CD4-positive, alpha-beta T cell treated with Interferon gamma for 1 hour (primary cell): ENCODE data around the gene CDH20.

Experiments used
- DNase-seq: peaks from one replicate; pipeline ENCODE4 v3.0.0-alpha.2; 2020

The CDH20 gene

DNA sequence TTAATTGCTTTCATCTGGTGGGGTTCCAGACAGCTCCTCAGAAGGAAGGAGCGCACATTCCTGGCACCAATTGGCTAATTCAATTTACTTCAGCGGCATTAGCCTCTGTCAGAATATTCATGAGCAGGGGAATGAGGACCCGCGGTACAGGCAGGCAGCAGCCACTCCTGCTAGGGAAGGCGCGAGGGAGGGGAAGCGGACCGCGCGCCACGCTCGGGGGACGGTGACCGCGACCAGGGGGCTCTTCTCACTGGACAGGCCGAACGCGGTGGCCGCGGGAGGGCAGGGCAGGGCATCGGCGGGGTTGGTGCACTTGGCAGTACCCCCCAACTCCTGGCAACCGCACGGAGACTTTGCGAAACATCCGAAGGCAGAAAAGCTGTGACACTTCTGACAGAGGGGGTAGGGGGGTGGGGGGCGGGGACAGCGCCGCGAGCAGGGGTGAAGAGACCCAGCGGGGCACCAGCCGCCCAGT, at the start of gene CDH20:
CDH20 (plus strand) TSS at position 160 of the 475 bp plus-strand sequence.
- no peak for DNase-seq

DNA sequence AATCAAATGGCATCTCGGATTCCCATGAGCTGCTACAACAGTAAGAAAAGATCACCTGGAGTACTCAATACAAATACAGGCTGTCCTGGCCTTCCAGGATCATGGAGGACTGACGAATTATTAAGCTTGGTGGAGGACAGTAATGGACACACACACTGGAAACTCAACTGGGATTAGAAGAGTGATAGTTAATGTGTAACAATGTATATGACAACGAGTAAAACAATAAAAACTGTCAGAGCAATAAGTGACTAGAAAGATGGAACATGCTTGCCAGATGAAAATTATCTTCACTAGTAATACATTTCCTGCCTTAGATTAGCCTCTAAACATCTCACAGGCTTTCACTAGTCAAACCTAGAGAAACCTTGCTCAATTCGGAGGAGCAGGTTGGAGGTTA, 49.2 kb upstream of the CDH20 start:
- DNase-seq, result no peak

DNA sequence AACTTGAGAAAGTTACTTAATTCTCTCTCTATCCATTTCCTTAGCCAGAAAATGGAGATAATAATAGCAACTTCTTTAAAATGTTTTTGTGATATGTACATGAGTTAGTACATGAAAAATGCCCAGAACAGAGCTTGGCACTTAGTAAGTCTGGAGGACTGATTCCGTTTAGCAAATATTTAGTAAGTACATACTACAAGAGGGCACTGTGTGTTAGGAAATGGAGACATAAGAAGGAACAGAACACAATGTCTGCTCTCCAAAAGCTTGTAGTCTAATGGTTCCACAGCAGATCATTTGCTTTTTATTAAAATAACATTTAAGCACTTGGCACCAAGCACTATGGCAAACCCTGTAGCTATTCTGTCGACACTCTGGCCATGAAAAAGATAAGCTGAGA, 47.5 kb upstream of the CDH20 start:
- no peak for DNase-seq

DNA sequence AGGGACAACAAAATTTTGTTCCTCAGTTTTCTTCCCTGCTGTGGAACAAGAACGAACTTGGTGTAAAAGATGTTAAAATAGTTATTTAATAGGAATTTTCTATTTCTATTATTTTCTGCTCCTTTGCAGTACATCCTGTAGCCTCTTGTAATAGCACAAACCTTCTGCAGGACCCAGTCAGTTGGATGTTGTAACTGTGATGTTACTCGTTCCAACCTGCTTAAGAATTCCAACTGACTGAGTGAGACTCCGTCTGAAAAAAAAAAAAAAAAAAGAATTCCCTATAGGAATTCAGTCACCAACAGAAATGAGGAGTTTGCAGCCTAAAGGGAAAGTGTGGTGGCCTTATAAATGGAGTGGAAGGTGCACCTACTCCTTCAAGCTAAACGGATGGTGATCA, 46.4 kb upstream of the CDH20 start:
- no peak for DNase-seq

DNA sequence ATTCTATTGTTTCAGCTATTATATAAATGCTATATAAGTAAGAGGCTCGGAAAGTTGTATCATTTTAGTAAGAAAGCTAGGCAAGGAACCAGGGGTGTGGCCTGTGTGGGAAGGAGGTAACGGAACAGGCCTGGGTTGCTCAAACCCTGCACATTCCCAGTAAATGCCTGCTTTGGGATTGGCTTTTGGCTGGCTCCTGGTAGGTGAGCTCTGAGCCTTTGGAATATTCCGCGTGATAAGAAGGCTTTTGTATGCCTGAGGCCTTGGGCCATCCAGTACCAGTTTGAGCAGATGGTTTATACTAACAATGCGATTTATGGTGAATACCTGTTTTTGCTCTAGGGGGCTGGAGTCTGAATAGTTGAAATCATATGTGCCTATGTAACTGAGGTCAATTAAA, 42.6 kb upstream of the CDH20 start:
- DNase-seq, result no peak

DNA sequence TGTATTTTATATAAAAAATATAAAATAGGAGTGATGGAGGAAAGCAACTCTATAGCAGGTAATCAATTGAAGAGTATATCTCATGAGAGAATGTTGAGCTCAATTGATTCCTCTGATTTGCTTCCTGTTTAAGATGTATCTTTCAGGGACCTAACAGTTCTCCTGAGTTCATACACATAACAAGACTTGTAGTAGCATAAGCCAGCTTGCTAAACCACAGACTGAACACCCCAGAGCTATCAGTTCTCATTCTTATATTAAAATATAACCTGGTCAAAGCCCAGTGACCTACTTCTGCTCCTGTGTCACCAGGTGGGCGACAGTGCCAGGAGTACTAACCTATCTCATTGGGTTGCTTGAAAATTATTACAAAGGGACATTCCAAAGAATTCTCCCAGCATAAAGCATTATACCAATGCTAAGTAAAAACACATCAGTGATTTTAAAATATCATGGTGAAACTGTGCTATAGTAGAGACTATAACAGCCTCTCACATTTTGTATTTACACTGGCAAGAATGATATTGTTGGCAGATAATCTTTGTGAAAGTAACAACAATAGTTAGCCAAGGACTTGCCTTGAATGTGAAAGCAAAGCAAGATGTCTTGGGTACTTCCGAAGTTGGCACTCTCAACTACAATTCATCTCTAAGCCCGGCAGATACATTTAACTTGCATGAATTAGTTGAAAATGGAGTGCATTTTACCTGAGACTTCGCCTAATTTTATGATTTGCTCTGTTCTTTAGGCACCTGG, 40.8 kb upstream of the CDH20 start:
- DNase-seq, result no peak

DNA sequence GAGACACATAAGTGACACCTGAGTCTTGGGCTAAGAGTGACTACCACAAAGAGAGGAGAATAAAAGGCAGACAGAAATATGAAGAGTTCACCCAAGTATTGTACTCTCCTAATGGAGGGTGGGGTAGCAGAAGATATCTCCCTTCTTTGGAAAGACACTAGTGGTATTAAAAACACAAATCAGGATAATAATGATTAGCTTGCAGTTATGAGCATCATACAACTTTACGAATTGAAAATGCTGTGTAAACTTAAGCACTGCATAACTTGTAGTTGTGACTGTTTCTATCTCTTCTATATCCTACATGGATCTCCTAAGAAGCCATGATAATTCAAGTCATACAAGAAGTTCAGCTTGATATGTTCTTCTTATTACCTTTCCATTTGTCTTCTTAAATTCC, 38.1 kb upstream of the CDH20 start:
- no peak for DNase-seq

DNA sequence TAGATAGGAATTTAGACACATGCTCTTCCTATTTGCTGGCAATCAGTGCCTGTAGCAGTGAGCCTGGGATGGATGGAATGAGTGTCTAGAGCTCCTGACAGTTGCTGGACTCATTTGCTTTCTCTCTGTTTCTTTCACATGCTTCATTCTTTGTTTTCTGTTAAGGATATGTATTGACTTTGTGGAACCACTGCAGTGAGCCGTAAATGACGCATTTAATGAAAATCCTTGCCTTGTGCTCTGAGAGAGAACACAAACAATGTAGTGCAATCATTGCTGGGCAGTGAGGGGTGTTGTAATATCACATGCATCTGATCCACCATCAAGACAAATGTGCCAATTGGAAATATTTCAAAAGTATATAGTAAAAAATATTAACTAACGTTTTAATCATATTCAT, 25.2 kb upstream of the CDH20 start:
- no peak for DNase-seq

DNA sequence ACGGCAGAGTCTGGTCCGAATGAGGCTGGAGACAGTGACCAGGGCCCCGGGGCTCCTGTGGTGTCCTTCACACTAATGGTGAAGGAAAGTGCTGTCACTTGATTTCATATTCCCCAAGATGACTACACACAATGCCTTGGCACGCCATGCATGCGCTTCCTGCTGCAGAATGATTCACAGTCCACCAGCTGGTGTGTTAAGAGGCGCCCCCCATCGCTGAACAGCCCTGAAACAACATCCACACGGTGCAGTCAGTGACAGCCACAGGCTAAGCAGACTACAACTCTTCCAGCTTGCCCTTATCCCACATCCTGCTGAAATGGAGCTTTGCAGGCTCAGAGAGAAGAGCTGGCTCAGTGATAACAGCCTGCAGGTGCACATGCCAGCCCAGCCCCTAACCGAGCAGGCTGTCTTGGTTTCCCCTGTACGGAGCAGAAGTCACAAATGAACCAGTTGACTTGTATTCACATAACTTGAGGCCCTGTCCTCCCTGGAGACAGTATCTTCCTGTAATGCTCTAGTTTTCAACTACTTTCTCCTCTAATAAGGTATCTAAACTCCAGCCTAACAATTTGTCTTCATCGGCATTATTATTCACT, 24.3 kb upstream of the CDH20 start:
- DNase-seq, result no peak

DNA sequence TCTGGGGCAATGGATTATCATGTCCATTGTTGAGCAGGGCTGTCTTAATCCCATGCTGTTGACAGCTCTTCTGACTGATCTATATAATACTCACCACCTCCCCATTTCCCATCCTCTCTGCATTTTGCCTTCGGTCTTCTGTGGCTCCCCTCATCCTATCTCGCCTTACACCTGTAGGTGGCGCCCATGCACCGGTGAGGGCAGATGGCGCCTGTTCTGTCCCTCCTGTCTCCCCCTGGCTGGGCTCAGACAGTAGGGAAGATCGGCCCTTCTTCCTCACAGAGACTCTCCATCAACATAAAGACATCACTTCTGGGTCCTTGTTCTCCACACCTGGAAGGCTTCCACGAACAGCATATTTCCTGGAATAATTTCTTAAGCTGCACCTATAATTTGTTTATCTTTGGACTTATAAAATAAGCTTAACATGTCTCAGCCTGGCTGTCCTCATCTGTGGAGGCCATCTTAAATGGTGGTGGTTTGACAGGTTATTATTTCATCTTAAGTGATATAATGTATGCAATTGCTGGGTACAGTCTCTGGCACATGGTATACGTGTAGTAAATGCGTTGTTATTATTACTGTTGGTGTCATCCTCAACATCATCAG, 10.9 kb upstream of the CDH20 start:
- no peak for DNase-seq

DNA sequence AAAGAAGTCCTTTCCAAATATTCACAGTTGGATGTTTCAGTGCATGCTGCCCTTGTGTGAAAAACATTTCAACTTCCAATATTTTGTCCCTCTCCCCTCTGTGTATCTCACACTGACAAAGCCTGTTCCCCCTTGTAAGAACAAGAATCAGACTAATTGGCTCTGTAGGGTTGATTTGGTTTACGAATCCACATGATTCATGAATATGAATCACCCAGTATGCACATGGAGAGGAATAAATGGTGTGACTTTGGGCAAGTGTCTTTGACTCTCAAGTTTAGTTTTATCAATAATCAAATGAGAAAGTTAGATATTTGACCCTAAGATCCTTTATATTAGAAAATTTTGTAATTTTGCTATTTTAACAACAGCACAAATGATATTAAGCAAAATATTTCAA, 9.3 kb upstream of the CDH20 start:
- no peak for DNase-seq

DNA sequence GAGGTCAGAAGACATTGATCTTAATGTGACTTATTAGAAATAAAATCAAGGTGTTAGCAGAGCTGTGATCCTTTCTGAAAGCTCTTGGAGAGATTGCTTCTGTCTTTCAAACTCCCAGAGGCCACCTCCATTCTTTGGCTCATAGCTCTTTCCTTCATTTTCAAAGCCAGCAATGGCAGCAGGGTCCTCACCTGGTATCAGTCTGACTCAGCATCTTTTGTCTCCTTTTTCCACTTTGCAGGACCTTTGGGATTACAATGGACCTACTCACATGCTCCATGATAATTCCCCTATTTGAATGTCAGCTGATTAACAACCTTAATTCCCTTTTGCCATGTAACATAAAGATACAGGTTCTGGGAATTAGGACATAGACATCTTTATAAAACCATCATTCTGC, 6.8 kb upstream of the CDH20 start:
- DNase-seq, result no peak

DNA sequence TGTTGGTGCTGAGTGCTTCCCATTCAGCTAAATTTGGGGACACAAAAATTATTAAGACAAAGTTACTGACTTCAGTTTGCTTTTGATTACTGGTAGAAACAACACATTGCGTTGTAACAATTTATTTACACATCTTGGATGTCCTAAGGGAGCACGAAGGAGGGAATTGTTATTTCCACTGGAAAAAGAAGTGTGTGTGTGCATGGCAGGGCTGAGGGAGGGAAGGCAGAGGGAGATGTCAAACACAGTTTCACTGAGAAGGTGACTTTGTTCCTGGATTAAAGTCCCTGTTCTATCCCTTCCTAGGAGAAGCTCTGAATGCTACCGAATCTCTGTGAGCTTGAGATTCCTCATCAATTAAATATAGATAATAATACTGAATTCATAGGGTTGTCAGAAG, 3.8 kb upstream of the CDH20 start:
- no peak for DNase-seq

DNA sequence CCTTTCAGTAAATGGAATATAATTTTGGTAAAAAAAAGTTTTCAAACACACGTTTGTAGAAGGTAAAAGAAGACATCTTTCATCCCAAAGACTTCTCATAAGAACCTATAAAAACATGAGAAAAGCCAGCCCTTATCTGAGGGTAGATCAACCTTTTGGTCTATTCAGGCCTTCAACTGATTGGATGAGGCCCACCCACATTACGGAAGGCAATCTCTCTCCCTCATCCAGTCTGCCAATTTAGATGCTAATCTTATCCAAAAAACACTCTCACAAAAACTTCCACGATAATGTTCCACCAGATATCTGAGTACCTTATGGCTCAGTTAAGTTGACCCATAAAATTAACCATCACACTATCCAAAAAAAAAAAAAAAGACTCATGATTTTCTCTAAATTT, 2.2 kb upstream of the CDH20 start:
- no peak for DNase-seq

DNA sequence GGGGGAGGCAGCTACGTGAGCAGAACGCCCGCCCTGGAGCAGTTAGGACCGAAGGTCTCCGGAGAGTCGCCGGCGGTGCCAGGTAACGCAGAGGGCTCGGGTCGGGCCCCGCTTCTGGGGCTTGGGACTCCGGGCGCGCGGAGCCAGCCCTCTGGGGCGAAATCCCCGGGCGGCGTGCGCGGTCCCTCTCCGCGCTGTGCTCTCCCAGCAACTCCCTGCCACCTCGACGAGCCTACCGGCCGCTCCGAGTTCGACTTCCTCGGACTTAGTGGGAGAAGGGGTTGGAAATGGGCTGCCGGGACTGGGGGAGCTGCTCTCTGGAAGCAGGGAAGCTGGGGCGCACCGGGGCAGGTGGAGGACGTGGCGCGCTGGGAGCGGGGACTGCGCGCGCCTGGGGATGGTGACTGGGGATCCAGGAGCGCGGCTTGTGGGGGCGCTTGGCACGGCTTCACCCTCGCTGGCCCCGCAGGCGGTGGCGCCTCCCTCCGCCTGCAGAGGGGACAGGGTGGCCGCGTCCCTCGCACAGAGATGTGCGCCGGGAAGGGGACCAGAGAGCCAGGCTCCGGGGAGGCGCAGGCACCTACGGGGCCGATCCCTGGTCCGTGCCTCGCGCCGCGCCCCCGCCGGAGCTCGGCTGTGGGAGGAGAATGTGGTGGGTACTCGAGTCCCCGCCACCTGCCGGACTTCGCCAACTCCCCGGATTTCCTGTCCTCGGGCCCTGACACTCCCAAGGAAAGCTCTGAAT, 688 bp downstream of the CDH20 start:
- no peak for DNase-seq

DNA sequence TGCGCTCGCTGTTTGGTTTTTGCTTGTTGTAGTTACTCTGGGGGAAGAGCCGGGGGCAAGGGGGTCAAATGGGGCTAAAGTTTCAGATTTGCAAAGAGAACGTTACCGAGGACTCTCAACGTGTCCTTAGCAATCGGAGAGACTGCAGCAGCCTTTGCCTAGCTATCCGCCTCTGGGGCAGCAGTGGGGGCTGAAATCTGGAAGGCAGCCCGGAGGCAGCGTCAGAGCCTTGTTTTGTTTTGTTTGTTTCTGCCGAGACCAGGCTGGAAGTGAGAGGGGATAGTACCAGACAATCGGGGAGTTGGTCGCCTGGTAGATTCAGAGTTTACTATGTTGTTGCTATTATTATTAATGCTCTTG, 1.2 kb downstream of the CDH20 start:
- DNase-seq, result no peak

DNA sequence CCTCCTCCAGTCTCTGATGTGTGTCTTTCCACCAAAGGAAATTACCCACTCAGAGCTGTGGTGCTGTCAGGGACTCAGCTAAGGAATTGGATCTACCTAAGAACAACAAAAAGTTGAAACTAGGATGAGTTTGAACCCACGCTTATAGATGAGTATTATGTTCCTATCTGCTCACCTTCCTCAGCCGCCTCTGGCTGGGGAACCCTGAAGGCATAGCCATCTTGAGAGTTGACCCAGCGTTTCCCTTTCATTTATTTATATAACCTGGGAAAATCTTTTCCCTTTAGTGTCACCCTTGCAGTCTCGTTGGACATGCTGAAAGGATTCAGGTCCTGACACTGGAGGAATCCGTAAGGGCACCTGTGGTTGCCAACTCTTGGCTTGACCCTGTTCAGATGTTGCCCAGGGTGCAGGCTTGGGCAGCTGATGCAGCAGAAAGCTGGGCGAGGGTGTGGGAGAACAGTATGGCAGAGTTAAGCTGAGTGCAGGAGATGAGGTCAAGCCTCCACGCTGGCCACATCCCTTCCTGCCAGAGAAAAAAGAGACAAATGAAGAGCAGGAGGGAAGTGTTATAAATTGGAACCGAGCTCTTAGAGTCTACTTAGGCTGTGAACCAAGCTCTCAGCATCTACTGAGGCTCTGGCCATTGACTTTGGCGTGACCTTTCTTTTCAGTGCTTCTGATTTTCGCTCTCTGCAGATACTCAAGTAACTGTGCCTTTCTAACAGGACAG, 1.9 kb downstream of the CDH20 start:
- DNase-seq, result no peak

DNA sequence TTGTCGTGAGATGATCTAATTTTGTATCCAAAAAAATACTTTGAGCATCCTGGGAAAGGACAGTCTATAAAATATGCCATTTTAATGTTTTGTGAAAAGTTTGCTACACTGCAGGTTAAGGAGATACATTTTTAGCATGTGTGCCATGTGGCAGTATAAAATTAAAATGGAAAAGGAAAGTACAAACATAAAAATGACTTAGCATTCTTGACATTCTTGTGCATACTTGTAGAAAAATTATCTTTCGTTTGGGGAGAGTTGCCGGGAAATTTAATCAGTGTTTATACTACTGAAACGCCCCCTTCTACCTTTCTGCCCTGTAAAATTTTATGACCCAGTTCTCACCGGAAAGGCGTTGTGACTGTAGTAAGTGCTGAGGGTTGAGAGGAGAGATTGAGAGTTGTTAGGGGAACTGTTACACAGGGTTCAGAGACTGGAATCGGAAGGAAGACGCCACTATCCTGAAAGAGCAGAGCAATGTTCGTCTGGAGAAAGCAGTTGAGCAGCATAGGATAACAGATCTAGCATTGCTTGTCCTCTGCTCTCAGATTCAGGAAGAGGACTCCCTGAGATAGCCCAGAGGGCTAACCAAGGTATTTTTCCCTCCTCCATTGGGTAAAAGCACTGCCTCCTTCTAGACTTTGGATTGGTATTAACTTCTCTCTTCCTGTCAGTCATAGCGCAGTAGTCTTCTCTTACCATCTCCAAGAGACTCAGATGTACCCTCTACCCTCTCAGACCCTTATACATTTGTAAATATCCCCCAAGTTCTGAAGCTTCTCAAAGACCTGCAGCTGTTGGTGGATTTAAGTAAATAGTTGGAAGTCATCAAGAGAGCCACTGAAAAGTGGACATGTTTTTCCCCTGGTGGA, 2.7 kb downstream of the CDH20 start:
- no peak for DNase-seq

DNA sequence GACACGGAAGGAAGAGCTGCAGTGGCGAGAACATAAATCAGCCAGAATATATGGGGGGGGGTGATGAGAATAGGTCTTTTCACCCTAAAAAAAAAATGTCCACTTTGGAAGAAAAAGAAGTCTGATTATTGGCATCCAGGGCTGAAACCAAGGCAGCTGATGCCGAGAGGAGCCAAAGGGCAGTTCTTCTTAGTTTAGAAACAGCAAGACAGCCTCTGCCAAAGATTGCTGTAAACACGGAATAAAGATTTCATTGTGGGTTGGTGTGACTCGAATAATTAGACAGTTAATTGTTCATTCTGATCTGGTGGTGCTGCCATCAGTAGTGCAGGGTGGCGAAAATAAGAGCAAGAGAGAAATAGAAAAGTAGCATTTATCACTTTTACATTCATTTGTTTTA, 3.5 kb downstream of the CDH20 start:
- DNase-seq, result no peak

DNA sequence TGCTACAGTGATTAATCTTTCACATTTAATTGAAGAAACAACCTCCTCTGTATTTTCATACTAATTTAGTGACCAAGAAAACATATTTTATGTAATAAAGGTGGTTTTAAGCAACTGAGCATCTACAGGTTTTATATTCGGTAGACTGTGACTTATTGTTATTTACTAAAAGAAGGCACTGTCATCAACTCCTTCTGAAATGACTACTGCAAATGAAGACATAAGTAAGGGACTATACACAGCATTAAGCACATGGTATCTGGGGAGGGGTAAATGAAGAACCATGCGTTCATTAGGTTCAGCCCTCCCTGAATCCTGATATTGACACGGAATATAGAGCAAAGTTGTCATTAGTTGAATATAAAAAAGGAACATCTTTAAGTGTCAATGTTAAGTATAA, 4.3 kb downstream of the CDH20 start:
- no peak for DNase-seq

DNA sequence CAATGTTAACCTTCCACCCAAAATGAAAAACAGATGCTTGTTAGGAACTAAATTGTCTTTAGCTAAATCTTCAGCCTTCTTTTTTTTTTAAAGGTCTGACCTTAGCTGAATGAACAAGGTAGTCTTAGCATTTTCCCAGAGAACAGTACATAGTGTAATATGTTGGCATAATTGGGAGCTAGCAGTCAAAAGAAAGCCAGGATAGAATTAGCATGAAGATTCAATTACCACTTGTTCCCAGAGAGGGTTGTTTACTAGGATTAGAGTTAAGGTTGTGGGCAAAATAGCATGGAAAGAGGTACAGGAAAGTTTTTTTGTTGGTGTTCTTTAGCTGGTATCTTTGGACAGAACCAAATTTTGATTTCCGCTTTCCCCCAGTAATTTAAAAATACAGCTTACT, 6.9 kb downstream of the CDH20 start:
- no peak for DNase-seq

DNA sequence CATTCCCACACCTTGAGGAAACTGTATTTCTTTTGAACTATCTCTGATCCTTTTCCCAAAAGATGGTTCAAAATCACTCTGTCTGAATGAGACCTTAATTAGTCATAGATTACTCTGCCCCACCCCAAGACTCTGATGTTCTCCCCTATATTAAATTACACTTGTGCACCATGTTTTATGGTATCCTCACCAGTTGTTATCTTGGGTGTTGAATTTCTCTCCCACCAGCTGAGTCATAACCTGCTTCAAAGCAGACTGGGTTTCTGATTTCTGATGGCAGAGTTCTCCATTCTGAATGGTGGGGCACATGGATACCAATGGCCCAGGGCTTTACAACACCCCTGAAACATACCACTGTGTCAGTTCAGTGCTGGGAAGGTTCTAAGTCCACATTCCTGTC, 15.0 kb downstream of the CDH20 start:
- DNase-seq, result no peak
